WTC11 (cell line): ENCODE data around the gene TNFAIP3.

Source experiments
- ESRRA ChIP-seq: sonication (generic); formaldehyde crosslinking; IDR thresholded peaks from 2 replicates; pipeline ENCODE4 v1.8.1; 2022; ENCODE audit warnings: mild to moderate bottlenecking, missing genetic modification reagents, borderline replicate concordance
- NR3C1 ChIP-seq: sonication (generic); formaldehyde crosslinking; conservative IDR thresholded peaks from 2 replicates; pipeline ENCODE4 v1.8.1; 2023; ENCODE audit warnings: low read depth, mild to moderate bottlenecking, missing genetic modification reagents
- SMAD3 ChIP-seq: sonication (generic); formaldehyde crosslinking; IDR thresholded peaks from 2 replicates; pipeline ENCODE4 v1.8.0; 2022; ENCODE audit warnings: missing genetic modification reagents, mild to moderate bottlenecking, borderline replicate concordance
- ZNF263 ChIP-seq: sonication (generic); formaldehyde crosslinking; IDR thresholded peaks from 2 replicates; pipeline ENCODE4 v1.8.1; 2022; ENCODE audit warnings: low read depth, mild to moderate bottlenecking, moderate library complexity, missing genetic modification reagents
- ZNF317 ChIP-seq: sonication (generic); formaldehyde crosslinking; IDR thresholded peaks from 2 replicates; pipeline ENCODE4 v1.8.1; 2023; ENCODE audit warnings: low read depth, mild to moderate bottlenecking, moderate library complexity, missing genetic modification reagents, borderline replicate concordance
- TF ChIP-seq, protein P1 (sequence below): fragments of 200-600 bp; IDR thresholded peaks from 2 replicates; pipeline ENCODE4 v1.8.0; 2022; ENCODE audit warnings: antibody characterized with exemption
- TF ChIP-seq, protein P2 (sequence below): sonication (generic); formaldehyde crosslinking; IDR thresholded peaks from 2 replicates; pipeline ENCODE4 v1.8.0; 2022; ENCODE audit warnings: mild to moderate bottlenecking, missing genetic modification reagents

DNA sequence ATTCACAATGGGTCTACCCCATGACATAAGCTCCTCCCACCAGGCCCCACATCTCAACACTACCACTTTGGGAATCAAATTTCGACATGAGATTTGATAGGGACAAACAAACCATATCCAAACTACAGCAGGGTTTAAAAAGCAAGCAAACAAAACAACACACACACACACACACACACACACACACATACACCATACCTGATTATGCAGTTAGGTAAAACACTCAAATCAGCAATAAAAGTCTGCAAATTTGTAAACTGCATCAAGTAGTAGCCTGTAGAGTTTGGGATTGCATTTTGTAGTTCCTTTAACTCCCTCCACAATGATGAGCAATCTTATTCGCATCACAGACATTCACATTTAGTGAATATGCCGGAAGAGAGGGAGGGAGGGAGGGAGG, 32.6 kb upstream of the TNFAIP3 start:
- TF ChIP-seq, protein P1, sequence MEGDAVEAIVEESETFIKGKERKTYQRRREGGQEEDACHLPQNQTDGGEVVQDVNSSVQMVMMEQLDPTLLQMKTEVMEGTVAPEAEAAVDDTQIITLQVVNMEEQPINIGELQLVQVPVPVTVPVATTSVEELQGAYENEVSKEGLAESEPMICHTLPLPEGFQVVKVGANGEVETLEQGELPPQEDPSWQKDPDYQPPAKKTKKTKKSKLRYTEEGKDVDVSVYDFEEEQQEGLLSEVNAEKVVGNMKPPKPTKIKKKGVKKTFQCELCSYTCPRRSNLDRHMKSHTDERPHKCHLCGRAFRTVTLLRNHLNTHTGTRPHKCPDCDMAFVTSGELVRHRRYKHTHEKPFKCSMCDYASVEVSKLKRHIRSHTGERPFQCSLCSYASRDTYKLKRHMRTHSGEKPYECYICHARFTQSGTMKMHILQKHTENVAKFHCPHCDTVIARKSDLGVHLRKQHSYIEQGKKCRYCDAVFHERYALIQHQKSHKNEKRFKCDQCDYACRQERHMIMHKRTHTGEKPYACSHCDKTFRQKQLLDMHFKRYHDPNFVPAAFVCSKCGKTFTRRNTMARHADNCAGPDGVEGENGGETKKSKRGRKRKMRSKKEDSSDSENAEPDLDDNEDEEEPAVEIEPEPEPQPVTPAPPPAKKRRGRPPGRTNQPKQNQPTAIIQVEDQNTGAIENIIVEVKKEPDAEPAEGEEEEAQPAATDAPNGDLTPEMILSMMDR, result no peak
- TF ChIP-seq NR3C1 (no peak), ZNF317 (CRISPR knock-in tag) (no peak), ESRRA (CRISPR knock-in tag) (no peak), ZNF263 (CRISPR knock-in tag) (no peak), SMAD3 (CRISPR knock-in tag) (no peak)
- TF ChIP-seq, protein P2, sequence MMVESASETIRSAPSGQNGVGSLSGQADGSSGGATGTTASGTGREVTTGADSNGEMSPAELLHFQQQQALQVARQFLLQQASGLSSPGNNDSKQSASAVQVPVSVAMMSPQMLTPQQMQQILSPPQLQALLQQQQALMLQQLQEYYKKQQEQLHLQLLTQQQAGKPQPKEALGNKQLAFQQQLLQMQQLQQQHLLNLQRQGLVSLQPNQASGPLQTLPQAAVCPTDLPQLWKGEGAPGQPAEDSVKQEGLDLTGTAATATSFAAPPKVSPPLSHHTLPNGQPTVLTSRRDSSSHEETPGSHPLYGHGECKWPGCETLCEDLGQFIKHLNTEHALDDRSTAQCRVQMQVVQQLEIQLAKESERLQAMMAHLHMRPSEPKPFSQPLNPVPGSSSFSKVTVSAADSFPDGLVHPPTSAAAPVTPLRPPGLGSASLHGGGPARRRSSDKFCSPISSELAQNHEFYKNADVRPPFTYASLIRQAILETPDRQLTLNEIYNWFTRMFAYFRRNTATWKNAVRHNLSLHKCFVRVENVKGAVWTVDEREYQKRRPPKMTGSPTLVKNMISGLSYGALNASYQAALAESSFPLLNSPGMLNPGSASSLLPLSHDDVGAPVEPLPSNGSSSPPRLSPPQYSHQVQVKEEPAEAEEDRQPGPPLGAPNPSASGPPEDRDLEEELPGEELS (CRISPR knock-in tag), result no peak
